GM12873 (cell line): ENCODE results near the gene ETS1.

Source experiments
- CTCF ChIP-seq: IDR thresholded peaks from 2 replicates; pipeline ENCODE4 v1.5.1; 2012; ENCODE audit warnings: low read depth, mild to moderate bottlenecking, moderate library complexity, low read length, control low read depth; ENCODE audit not compliant: insufficient read depth; ENCODE audit errors: missing control alignments

The ETS1 gene

GRCh38 chr11:128503245-128503991 is 83.9 kb downstream of the ETS1 start:
- no peak for TF ChIP-seq CTCF

GRCh38 chr11:128502726-128503125 is 84.6 kb downstream of the ETS1 start:
- no peak for TF ChIP-seq CTCF

- no peak for TF ChIP-seq CTCF
Observed at GRCh38 chr11:128501632-128502549, 85.5 kb downstream of the ETS1 start.

GRCh38 chr11:128501008-128501407 is 86.3 kb downstream of the ETS1 start:
- no peak for TF ChIP-seq CTCF

- TF ChIP-seq CTCF: no peak
Observed at GRCh38 chr11:128500493-128500892, 86.9 kb downstream of the ETS1 start.

GRCh38 chr11:128499613-128500253 is 87.6 kb downstream of the ETS1 start:
- no peak for TF ChIP-seq CTCF
